Glutamatergic neuron (in vitro differentiated cells): ENCODE results near the gene TFR2. TPM values are rescaled to one million over a fixed set of nuclear protein-coding genes. Genes with fewer than 3 reads are reported as not detected.
"Not testable (repeated sequence)": the region's sequence is repeated elsewhere in the genome, so short reads cannot be mapped to it uniquely, and the experiment has no call there.

ENCODE experiments used
- DNase-seq: peaks from one replicate; pipeline ENCODE4 v3.0.0; 2022
- H3K27ac Mint-ChIP-seq: one replicate; pipeline ENCODE4 v1.8.0; 2020; ENCODE audit warnings: mild to moderate bottlenecking, mixed read lengths, inconsistent platforms; ENCODE audit not compliant: unreplicated experiment
- H3K27me3 Mint-ChIP-seq: one replicate; pipeline ENCODE4 v1.8.0; 2020; ENCODE audit warnings: mild to moderate bottlenecking, moderate library complexity, mixed read lengths, inconsistent platforms; ENCODE audit not compliant: unreplicated experiment
- H3K36me3 Mint-ChIP-seq: one replicate; pipeline ENCODE4 v1.8.0; 2020; ENCODE audit warnings: mild to moderate bottlenecking, mixed read lengths, inconsistent platforms; ENCODE audit not compliant: unreplicated experiment
- H3K4me1 Mint-ChIP-seq: one replicate; pipeline ENCODE4 v1.8.0; 2020; ENCODE audit warnings: mild to moderate bottlenecking, low read depth, mixed read lengths, inconsistent platforms; ENCODE audit not compliant: unreplicated experiment
- H3K4me3 Mint-ChIP-seq: one replicate; pipeline ENCODE4 v1.8.0; 2020; ENCODE audit warnings: mild to moderate bottlenecking, mixed read lengths, inconsistent platforms; ENCODE audit not compliant: unreplicated experiment
- H3K9me3 Mint-ChIP-seq: one replicate; pipeline ENCODE4 v1.8.0; 2020; ENCODE audit warnings: mild to moderate bottlenecking, moderate library complexity, mixed read lengths, inconsistent platforms; ENCODE audit not compliant: unreplicated experiment
- CTCF ChIP-seq: fragments of 200-600 bp; sonication (generic); IDR thresholded peaks from one replicate; pipeline ENCODE4 v1.5.0; 2021; ENCODE audit not compliant: partially characterized antibody, unreplicated experiment
- total RNA-seq: library from RNA; stranded (reverse); fragmentation: NEBNext Ultra II Directional; extraction: Animal tissue kit (Norgen Biotek cat#: 25700); gene quantifications from one replicate; pipeline ENCODE4 v1.2.1, GENCODE V29; 2021; ENCODE audit not compliant: unreplicated experiment

TFR2 gene
- total RNA-seq, 1 donor from 2014 or later, result 5.1 TPM

- peaks cover 1% of the 10 kb centered on the region for H3K27me3 Mint-ChIP-seq
- no peak for DNase-seq
- H3K36me3 Mint-ChIP-seq, result peaks cover 8% of the 10 kb centered on the region
- no peak overlapping the region for H3K27ac Mint-ChIP-seq
- peaks cover 9% of the 10 kb centered on the region for H3K9me3 Mint-ChIP-seq
- H3K4me1 Mint-ChIP-seq, result no peaks in the 10 kb centered on the region
- H3K4me3 Mint-ChIP-seq, result no peak overlapping the region
- no peak for TF ChIP-seq CTCF
Measured at GRCh38 chr7:100665168-100665726, 23.9 kb upstream of the TFR2 start.

DNA sequence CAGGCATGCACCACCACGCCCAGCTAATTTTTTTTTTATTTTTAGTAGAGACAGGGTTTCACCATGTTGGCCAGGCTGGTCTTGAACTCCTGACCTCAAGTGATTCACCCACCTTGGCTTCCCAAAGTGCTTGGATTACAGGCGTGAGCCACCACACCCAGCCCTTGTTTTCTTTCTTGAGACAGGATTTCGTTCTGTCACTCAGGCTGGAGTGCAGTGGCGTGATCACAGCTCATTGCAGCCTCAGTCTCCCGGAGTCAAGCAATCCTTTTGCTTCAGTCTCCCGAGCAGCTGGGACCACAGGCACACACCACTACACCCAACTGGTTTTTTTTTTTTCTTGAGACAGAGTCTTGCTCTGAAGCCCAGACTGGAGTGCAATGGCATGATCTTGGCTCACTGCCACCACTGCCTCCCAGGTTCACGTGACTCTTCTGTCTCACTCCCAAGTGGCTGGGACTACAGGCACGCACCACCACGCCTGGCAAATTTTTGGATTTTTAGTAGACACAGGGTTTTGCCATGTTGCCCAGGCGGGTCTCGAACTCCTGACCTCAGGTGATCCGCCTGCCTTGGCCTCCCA lies 20.9 kb upstream of the TFR2 start:
- not testable (repeated sequence) for H3K36me3 Mint-ChIP-seq, H3K9me3 Mint-ChIP-seq, DNase-seq, H3K27ac Mint-ChIP-seq, H3K4me1 Mint-ChIP-seq, H3K4me3 Mint-ChIP-seq, H3K27me3 Mint-ChIP-seq

DNA sequence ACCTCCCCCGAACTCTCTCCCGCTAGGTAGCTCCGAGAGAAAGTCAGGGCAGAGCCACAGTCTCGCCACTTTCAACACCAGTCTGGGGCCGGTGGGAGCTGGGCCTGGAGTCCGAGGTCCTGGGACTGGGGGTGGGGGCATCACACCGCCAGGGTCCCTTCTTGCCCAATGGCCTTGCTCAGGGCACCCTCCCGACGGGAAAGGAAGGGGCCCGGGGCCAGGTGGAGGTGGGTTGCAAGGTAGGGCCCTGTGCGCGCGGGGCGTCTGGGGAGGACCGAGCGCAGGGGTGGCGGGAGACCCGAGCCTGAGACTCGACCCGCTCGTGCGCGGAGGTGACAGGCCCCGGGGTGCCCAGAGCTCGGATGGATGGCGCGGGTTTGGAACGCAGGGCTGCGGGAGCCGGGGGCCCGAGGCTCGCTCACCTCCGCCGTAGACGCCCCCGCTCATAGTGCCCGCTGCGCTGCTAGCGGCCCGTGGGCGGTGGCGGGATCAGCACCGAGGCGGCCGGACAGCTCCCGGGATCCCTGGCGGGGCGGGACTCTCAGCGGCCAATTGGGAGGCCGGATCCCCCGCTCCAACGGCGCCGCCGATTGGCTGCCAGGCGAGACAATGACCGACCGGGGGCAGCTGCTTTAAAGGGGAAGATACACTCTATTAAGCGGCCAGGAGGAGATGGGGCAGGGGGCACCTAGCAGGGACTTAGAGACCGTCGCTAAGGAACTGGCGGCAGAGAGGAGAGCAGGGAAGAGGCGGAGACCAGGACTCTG lies 14.7 kb upstream of the TFR2 start, which contains the start of gene ACTL6B:
Gene ACTL6B, minus strand, starts transcription at position 541 of the 767 bp plus-strand sequence. Its CDS starts 94 bp downstream, at position 447.
- peak within 1 kb of the TSS; percentile 88 for H3K4me3 Mint-ChIP-seq
- no peak for TF ChIP-seq CTCF
- DNase-seq, result peak; percentile 93
- peaks cover 11% of the 10 kb centered on the region for H3K27me3 Mint-ChIP-seq
- no peaks in the 10 kb centered on the region for H3K36me3 Mint-ChIP-seq
- peaks cover 5% of the 10 kb centered on the region for H3K9me3 Mint-ChIP-seq
- peak within 1 kb of the TSS; percentile 83 for H3K27ac Mint-ChIP-seq
- H3K4me1 Mint-ChIP-seq, result peaks cover 2% of the 10 kb centered on the region

DNA sequence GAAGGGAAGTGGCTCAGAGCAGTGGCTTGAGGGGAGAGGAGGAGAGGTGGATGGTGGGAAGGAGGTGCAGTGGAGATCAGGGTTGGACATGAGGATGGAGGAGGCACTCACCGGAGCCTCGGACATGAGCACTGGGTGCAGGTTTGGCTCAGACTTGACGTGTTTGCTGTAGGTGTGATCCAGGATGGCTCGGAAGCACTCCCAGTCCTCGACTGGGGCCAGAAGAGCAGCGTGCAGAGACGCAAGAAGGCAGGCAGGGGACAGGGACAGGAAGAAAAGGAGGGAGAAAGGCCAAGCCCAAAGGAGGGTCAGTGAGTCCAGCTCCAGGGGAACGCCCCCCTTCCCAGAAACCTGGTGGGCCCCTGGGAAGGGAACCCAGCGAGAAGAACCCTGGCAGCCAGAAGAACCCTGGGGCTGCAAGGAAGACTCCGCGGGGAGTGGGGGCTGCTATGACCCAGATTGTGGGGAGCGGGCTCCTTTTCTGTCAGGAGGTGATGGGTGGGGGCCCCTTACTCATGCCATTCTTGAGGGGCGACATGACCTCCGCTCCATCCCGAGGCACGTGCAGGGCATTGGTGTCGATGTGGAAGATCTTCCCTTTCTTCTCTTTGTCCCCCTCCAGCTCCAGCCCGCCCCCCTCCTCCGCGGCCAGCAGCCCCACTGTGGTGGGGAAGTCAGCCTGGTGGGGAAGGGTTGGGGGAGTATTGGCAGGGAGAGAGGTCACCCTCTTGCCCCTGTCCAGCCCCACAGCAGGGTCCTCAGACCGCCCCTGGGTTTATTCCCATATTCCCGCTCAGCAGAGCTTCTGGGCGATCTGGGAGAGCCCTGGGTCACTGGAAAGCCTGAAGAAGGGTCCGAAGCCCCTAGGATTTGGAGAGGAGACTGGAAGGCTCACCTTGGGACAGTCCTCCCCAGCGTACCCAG lies 13.8 kb upstream of the TFR2 start:
- Mint-ChIP-seq H3K27me3 (peaks cover 13% of the 10 kb centered on the region), H3K9me3 (peaks cover 7% of the 10 kb centered on the region), H3K4me1 (peaks cover 4% of the 10 kb centered on the region), H3K36me3 (peaks cover 3% of the 10 kb centered on the region), H3K27ac (peak overlapping the region; percentile 17), H3K4me3 (peak overlapping the region; percentile 87)
- DNase-seq, result no peak
- TF ChIP-seq CTCF, result no peak
